Erythroblast (primary cell): ENCODE results near the gene PPFIA4.

Experiments used
- GATA1 ChIP-seq: IDR thresholded peaks from 2 replicates; pipeline ENCODE4 v1.6.1; 2011; ENCODE audit warnings: low read depth, mild to moderate bottlenecking, control low read depth, low read length, moderate library complexity
- POLR2A ChIP-seq: IDR thresholded peaks from 2 replicates; pipeline ENCODE4 v1.6.1; 2011; ENCODE audit warnings: mild to moderate bottlenecking, low read length

DNA sequence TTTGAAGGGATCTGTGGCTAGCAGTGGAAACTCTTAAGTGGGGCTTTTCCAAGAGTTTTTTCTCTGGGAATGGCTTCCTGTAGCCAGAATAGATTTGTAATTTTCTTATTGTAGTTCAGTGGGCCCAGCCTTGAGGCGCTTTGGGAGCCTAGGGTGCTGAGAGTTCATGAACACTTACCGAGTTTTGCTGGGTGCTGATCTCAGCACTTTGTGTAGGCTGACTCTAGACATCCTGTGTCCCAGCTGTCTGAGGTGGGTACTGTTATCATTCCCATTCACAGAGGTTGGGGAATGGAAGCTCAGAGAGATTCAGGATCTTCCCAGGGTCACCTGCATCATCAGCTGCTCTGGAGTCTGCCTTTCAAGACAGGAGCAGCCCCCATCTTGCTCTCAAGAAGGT is 7.0 kb downstream of the PPFIA4 start:
- TF ChIP-seq POLR2A = no peak
- TF ChIP-seq GATA1 = no peak
